GF-D8 (cell line): ENCODE data around the gene RPS26.
"Not testable (repeated sequence)": the region's sequence is repeated elsewhere in the genome, so short reads cannot be mapped to it uniquely, and the experiment has no call there.

Source experiments
- DNase-seq: peaks from one replicate; lab custom pipeline; 2025; lab: John Stamatoyannopoulos, UW

Gene RPS26

GRCh38 chr12:56021889-56022497 is 19.7 kb upstream of the RPS26 start:
- DNase-seq = no peak

GRCh38 chr12:56028511-56029165 is 13.1 kb upstream of the RPS26 start:
- DNase-seq = no peak

DNA sequence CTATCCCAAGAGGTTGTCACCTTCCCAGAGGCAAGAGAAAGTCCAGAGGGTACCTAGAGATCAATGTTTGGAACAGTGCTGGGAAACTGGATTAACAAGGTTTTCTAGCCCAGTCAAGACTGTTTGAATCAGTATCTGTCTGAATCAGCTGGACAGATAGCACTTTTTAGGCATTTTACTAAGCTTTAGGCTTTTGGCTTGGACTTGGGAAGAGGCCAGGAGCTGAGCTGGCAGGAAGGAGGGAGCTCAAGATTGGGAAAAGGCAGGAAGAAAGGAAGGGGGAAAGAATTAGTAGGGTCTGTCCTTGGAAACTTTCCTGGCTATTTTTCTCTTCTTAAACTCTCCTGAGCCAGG is 12.6 kb upstream of the RPS26 start:
- DNase-seq = no peak

- peak; percentile 13 for DNase-seq
These were observed 11.9 kb upstream of the RPS26 start for GRCh38 chr12:56029666-56030293.

- DNase-seq = no peak
These were observed 9.7 kb upstream of the RPS26 start for GRCh38 chr12:56031987-56032386.

DNA sequence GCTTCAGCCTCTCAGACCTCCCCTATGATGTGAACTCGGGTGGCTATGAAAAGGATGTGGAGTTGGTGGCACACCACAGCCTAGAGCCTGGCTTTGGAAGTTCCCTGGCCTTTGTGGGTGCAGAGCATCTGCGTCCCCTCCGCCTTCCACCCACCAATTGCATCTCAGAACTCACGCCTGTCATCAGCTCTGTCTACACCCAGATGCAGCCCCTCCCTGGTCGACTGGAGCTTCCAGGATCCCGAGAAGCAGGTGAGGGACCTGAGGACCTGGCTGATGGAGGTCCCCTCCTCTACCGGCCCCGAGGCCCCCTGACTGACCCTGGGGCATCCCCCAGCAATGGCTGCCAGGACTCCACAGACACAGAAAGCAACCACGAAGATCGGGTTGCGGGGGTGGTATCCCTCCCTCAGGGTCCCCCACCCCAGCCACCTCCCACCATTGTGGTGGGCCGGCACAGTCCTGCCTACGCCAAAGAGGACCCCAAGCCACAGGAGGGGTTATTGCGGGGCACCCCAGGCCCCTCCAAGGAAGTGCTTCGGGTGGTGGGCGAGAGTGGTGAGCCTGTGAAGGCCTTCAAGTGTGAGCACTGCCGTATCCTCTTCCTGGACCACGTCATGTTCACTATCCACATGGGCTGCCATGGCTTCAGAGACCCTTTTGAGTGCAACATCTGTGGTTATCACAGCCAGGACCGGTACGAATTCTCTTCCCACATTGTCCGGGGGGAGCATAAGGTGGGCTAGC is 7.0 kb upstream of the RPS26 start:
- DNase-seq = no peak

GRCh38 chr12:56037161-56037560 is 4.6 kb upstream of the RPS26 start:
- DNase-seq = no peak

GRCh38 chr12:56038022-56038655 is 3.6 kb upstream of the RPS26 start:
- DNase-seq = no peak

- DNase-seq = no peak
These were observed 1.6 kb upstream of the RPS26 start for GRCh38 chr12:56040151-56040550.

DNA sequence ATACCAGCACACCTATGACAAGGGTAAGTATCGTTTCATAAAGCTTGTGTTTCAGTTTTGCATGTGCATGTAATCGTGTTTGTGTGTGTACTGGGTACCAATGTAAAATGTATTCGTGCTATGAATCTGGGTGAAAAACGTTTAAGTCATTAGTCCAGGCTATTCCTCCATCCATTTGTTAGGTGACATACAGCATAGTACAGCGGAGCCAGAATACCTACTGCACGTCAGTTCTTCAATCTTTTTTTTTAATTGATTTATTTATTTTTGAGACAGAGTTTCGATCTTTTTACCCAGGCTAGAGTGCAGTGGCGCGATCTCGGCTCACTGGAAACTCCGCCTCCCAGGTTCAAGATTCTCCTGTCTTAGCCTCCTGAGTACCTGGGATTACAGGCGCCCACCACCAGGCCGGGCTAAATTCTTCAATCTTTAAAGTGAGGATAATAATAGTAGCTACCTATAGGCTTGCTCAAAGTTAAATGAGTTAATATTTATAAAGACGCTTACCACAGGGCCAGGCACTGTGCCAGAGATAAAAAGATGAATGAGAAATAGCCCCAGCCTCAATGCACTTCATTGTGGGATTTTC is 661 bp upstream of the RPS26 start:
- DNase-seq = no peak

GRCh38 chr12:56042430-56042813 is 704 bp downstream of the RPS26 start:
- not testable (repeated sequence) for DNase-seq

- DNase-seq = no peak
These were observed 1.1 kb downstream of the RPS26 start for GRCh38 chr12:56042843-56043242.

GRCh38 chr12:56046027-56046780 is 4.5 kb downstream of the RPS26 start:
- DNase-seq = no peak

DNA sequence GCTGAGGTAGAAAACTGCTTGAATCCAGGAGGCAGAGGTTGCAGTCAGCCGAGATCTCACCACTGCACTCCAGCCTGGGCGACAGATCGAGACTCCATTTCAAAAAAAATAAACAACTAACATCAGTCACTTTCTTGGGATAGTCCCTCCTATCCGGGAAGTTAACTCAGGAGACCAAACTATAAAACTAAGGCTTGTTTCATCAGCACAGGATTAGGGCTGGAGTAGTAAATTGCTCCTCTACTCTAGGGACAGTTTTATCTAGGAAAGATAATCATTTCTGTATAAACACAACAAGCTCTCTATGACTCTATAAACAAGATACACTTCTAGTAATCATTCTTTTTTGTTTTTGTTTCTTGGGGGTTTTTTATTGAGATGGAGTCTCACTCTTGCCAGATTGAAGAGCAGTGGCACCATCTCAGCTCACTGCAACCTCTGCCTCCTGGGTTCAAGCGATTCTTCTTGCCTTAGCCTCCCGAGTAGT is 11.7 kb downstream of the RPS26 start:
- DNase-seq = no peak

DNA sequence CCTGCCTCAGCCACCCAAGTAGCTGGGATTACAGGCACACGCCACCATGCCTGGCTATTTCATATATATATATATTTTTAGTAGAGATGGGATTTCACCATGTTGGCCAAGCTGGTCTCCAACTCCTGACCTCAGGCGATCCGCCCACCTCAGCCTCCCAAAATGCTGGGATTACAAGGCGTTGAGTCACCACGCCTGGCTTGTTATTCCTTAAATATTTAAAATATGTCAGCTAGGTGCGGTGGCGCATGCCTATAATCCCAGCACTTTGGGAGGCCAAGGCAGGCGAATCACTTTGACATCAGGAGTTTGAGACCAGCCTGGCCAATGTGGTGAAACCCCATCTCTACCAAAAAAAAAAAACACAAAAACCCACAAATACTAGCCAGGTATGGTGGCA is 18.2 kb downstream of the RPS26 start:
- DNase-seq = not testable (repeated sequence)

- no peak for DNase-seq
These were observed 20.3 kb downstream of the RPS26 start for GRCh38 chr12:56061982-56062381.

GRCh38 chr12:56062996-56063395 is 21.3 kb downstream of the RPS26 start:
- no peak for DNase-seq

DNA sequence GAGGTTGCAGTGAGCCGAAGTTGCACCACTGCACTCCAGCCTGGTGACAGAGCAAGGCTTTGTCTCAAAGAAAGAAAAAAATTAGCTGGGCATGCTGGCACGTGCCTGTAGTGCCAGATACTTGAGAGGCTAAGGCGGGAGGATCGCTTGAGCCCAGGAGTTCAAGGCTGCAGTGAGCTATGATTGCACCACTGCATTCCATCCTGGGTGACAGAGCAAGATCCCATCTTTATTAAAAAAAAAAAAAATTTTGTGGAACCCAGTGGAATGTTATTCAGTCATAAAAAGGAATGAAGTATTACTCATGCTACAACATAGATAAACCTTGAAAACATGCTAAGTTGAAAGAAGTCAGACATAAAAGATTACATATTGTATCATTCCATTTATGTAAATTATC is 29.9 kb downstream of the RPS26 start:
- no peak for DNase-seq

- DNase-seq = no peak
These were observed 32.7 kb downstream of the RPS26 start for GRCh38 chr12:56074396-56074795.

GRCh38 chr12:56077966-56078365 is 36.2 kb downstream of the RPS26 start:
- DNase-seq = not testable (repeated sequence)

DNA sequence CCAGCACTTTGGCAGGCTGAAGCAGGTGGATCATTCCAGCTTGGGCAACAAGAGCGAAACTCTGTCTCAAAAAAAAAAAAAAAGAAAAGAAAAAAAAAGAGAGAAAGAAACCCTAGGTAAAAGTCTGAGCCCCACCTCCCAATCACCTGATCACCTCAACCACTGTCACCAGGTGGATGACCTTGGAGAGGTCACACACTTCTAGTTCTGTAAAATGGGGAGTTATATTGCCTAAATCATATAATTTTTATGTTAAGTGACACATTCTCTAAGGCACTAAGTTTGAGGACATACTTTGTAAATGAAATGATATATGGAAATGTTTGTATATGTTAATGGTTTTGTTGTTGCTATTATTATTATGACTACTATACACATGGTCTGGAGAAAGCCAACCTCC is 36.7 kb downstream of the RPS26 start:
- DNase-seq = no peak
